HCT116 (cell line): Measurements from ENCODE around the gene SIX2. TPM values are rescaled to one million over a fixed set of nuclear protein-coding genes. Genes with fewer than 3 reads are reported as not detected.

Source experiments
- ATAC-seq: fragments of 200-7000 bp; cut with Tn5 transposase; 2 replicates; pipeline ENCODE4 v1.9.1; 2020; ENCODE audit warnings: mild to moderate bottlenecking, moderate library complexity
- BruUV-seq: library from RNA; stranded (reverse); fragments of 400-500 nt; replicated peaks from 2 replicates; lab custom pipeline; 2021; lab: Mats Ljungman, UMichigan
- CTCF ChIA-PET: fragments of 300-600 bp; sonication (Branson Sonifier 250); formaldehyde crosslinking; loops from one replicate; lab custom pipeline; 2021; ENCODE audit warnings: antibody characterized with exemption; lab: Charles Lee
- POLR2A ChIA-PET: fragments of 300-600, 350-600 bp; sonication (Branson Sonifier 250); formaldehyde crosslinking; loops from one replicate; lab custom pipeline; 2021; ENCODE audit warnings: antibody characterized with exemption; lab: Charles Lee
- RAD21 ChIA-PET, 2 experiments: fragments of 300-600 bp; sonication (Branson Sonifier 250); formaldehyde crosslinking; loops; one replicate each; lab custom pipeline; 2023; ENCODE audit warnings: low total read pairs in 2 of 2; ENCODE audit not compliant: uncharacterized antibody in 2 of 2, unreplicated experiment in 2 of 2, low non-redundant PET in 1 of 2; lab: Charles Lee
- DNase-seq: peaks from one replicate; pipeline ENCODE4 v3.0.0-alpha.2; 2010; ENCODE audit warnings: low read depth, low spot score
- H2AFZ ChIP-seq: fragments of 200-600 bp; shearing (Covaris generic), sonication (generic); 2 replicates; pipeline ENCODE4 v1.6.1; 2017; ENCODE audit warnings: low read depth, mixed run types, mixed read lengths, antibody characterized with exemption, low read length; ENCODE audit not compliant: poor library complexity, severe bottlenecking
- H3K27ac ChIP-seq: 2 replicates; pipeline ENCODE4 v1.5.1; 2012; ENCODE audit warnings: low read depth, low read length
- H3K27me3 ChIP-seq: fragments of 200-600 bp; sonication (generic); 2 replicates; pipeline ENCODE4 v1.6.1; 2016; ENCODE audit warnings: mixed run types, low read length, mixed read lengths; ENCODE audit not compliant: insufficient read depth
- H3K36me3 ChIP-seq, 2 experiments: fragments of 200-500 bp in 1 of 2; fragments of 200-600 bp in 1 of 2; sonication (Bioruptor generic) in 1 of 2; sonication (generic) in 1 of 2; 2 replicates each; pipeline versions ENCODE4 v1.5.1 to v1.6.1; 2014 to 2016; ENCODE audit warnings: low read length in 2 of 2, inconsistent platforms in 1 of 2, mixed read lengths in 1 of 2, mixed run types in 1 of 2; ENCODE audit not compliant: insufficient read depth in 2 of 2, control insufficient read depth in 1 of 2
- H3K4me1 ChIP-seq, 2 experiments: fragments of 200-600 bp in 1 of 2; sonication (generic) in 1 of 2; 2 replicates each; pipeline versions ENCODE4 v1.5.1 to v1.6.1; 2012 to 2017; ENCODE audit warnings: low read length in 2 of 2, inconsistent platforms in 1 of 2, mild to moderate bottlenecking in 1 of 2, mixed read lengths in 1 of 2, mixed run types in 1 of 2, moderate library complexity in 1 of 2; ENCODE audit not compliant: insufficient read depth in 2 of 2, control insufficient read depth in 1 of 2
- H3K4me2 ChIP-seq: fragments of 200-600 bp; sonication (generic); 2 replicates; pipeline ENCODE4 v1.6.1; 2017; ENCODE audit warnings: mixed run types, low read length, mixed read lengths
- H3K4me3 ChIP-seq, 2 experiments: fragments of 200-600 bp in 1 of 2; sonication (generic) in 1 of 2; replicated peaks in 1 of 2; 2 replicates each; pipeline ENCODE4 v1.5.1; 2011 to 2016; ENCODE audit warnings: low read length in 2 of 2, control low read depth in 1 of 2, low read depth in 1 of 2, mild to moderate bottlenecking in 1 of 2, mixed read lengths in 1 of 2, mixed run types in 1 of 2
- H3K79me2 ChIP-seq: fragments of 200-600 bp; sonication (generic); 2 replicates; pipeline ENCODE4 v1.6.1; 2017; ENCODE audit warnings: mild to moderate bottlenecking, mixed run types, low read length, moderate library complexity, mixed read lengths; ENCODE audit not compliant: insufficient read depth
- H3K9ac ChIP-seq: fragments of 200-600 bp; sonication (generic); 2 replicates; pipeline ENCODE4 v1.6.1; 2016; ENCODE audit warnings: low read length, mixed read lengths
- H3K9me2 ChIP-seq: fragments of 200-600 bp; sonication (generic), shearing (Covaris generic); 2 replicates; pipeline ENCODE4 v1.6.1; 2017; ENCODE audit warnings: mixed run types, mild to moderate bottlenecking, moderate library complexity; ENCODE audit not compliant: insufficient read depth
- H3K9me3 ChIP-seq, 2 experiments: fragments of 200-500 bp in 1 of 2; fragments of 200-600 bp in 1 of 2; sonication (Bioruptor generic) in 1 of 2; sonication (generic) in 1 of 2; 2 replicates each; pipeline ENCODE4 v1.6.1; 2014 to 2017; ENCODE audit warnings: low read length in 2 of 2, mixed read lengths in 2 of 2, inconsistent platforms in 1 of 2, low read depth in 1 of 2, mild to moderate bottlenecking in 1 of 2, mixed run types in 1 of 2, moderate library complexity in 1 of 2; ENCODE audit not compliant: control insufficient read depth in 1 of 2, insufficient read depth in 1 of 2
- H4K20me1 ChIP-seq: fragments of 200-600 bp; sonication (generic), shearing (Covaris generic); 2 replicates; pipeline ENCODE4 v1.6.1; 2017; ENCODE audit warnings: mixed run types, mild to moderate bottlenecking, moderate library complexity; ENCODE audit not compliant: insufficient read depth
- CBX3 ChIP-seq: IDR thresholded peaks from 2 replicates; pipeline ENCODE4 v1.6.1; 2012; ENCODE audit warnings: low read depth
- EGR1 ChIP-seq: IDR thresholded peaks from 2 replicates; pipeline ENCODE4 v1.6.1; 2012; ENCODE audit warnings: low read depth
- ELF1 ChIP-seq: IDR thresholded peaks from 2 replicates; pipeline ENCODE4 v1.6.1; 2012; ENCODE audit warnings: low read depth, borderline replicate concordance
- POLR2AphosphoS5 ChIP-seq: IDR thresholded peaks from 2 replicates; pipeline ENCODE4 v1.6.1; 2011; ENCODE audit warnings: mild to moderate bottlenecking, low read depth, low read length, moderate library complexity
- SIN3A ChIP-seq: IDR thresholded peaks from 2 replicates; pipeline ENCODE4 v1.6.1; 2012; ENCODE audit warnings: low read depth
- TCF7L2 ChIP-seq: IDR thresholded peaks from 2 replicates; pipeline ENCODE4 v1.7.0; 2011; ENCODE audit warnings: borderline replicate concordance, inconsistent platforms; ENCODE audit not compliant: insufficient read depth, insufficient read length; ENCODE audit errors: extremely low read depth
- ZFX ChIP-seq: fragments of 450-650 bp; IDR thresholded peaks from 2 replicates; pipeline ENCODE4 v1.6.1; 2017
- ZNF274 ChIP-seq: fragments of 200-500 bp; sonication (Bioruptor generic); IDR thresholded peaks from 2 replicates; pipeline ENCODE4 v1.6.1; 2014; ENCODE audit warnings: mild to moderate bottlenecking, low read depth, low read length, inconsistent platforms
- intact Hi-C: fragments of 100-400 bp; cut with micrococcal nuclease; formaldehyde crosslinking; loops from 2 replicates; pipeline ENCODE4 v1.10.0; 2022
- total RNA-seq: library from RNA; stranded (reverse); gene quantifications from one replicate; pipeline ENCODE4 v1.2.1, GENCODE V29; 2021; ENCODE audit not compliant: unreplicated experiment

Gene SIX2
- total RNA-seq, 1 experiment from 2014 or later, result 0.54 TPM

DNA sequence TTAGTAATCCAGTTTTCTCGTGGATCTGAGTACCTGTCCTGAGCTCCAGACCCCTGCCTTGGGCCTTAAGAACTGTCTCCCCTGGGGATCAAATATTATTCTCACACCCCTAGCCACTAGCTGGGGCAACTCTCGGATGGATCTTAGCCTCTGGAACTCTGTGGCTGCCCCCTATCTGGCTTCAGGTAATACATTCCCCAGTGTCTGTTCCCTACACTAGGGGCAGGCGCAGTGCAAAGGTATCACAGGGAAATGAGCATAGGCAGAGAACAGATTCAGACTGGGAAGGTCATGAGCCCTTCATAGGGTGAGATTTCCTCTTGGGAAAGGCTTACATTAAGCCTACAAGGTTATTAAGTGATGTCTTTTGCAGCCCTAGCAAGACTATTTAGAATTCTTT, 11.2 kb upstream of the SIX2 start:
- Histone ChIP-seq H3K9me2 (no peaks in the 10 kb centered on the region), H3K9ac (no peak overlapping the region), H4K20me1 (no peaks in the 10 kb centered on the region), H3K4me1 (peaks cover 0 to 8% of the 10 kb centered on the region in 2 experiments; a peak in 2 of 4 replicates), H3K27me3 (no peaks in the 10 kb centered on the region), H3K79me2 (no peaks in the 10 kb centered on the region), H3K4me2 (no peak overlapping the region), H3K4me3 (no peak overlapping the region), H2AFZ (no peak overlapping the region), H3K9me3 (no peaks in the 10 kb centered on the region), H3K27ac (no peak overlapping the region), H3K36me3 (no peaks in the 10 kb centered on the region)
- TF ChIP-seq TCF7L2 (no peak), ELF1 (no peak), ZNF274 (no peak)
- ChIA-PET CTCF (no interaction called here), POLR2A (no interaction called here), RAD21 (no interaction called here)
- ATAC-seq, result 0 out of 2 replicates have a peak, but pooled peaks have one; percentile 42
- intact Hi-C loops, result no loop called here
- no peak for DNase-seq
- no TSS peak for BruUV-seq

- peaks cover 0 to 6% of the 10 kb centered on the region in 2 experiments; a peak in 1 of 4 replicates for H3K4me1 ChIP-seq
- H3K9ac ChIP-seq, result no peak overlapping the region
- no peaks in the 10 kb centered on the region for H3K27me3 ChIP-seq
- no peaks in the 10 kb centered on the region for H3K9me3 ChIP-seq
- H3K4me3 ChIP-seq, result no peak overlapping the region
- ChIA-PET RAD21 (no interaction called here), CTCF (no interaction called here), POLR2A (no interaction called here)
- no peaks in the 10 kb centered on the region for H3K9me2 ChIP-seq
- intact Hi-C loops, result no loop called here
- H3K4me2 ChIP-seq, result no peak overlapping the region
- H4K20me1 ChIP-seq, result no peaks in the 10 kb centered on the region
- no peak for ATAC-seq
- no peaks in the 10 kb centered on the region for H3K36me3 ChIP-seq
- H3K79me2 ChIP-seq, result no peaks in the 10 kb centered on the region
- TF ChIP-seq SIN3A (no peak), POLR2AphosphoS5 (no peak), ZFX (no peak), CBX3 (no peak), EGR1 (no peak)
- DNase-seq, result no peak
- no peak overlapping the region for H3K27ac ChIP-seq
- no peak overlapping the region for H2AFZ ChIP-seq
- BruUV-seq, result no TSS peak
These were observed 8.8 kb upstream of the SIX2 start for GRCh38 chr2:45018023-45018422.
